ENCODE measurements around the gene MGST3. TPM values are rescaled to one million over a fixed set of nuclear protein-coding genes. Genes with fewer than 3 reads are reported as not detected.
A peak's percentile ranks its signal among the peaks of the same experiment; 100 is the strongest.

MGST3 gene
- total RNA-seq, 2 donors from 2014 or later = 113 to 147 TPM

- no peak for DNase-seq
- Histone ChIP-seq H3K4me1 (ENCODE audit: control insufficient read depth, insufficient read depth, low read length) (no peaks in the 10 kb centered on the region), H3K4me3 (ENCODE audit: low read length) (no peak overlapping the region), H3K9me3 (ENCODE audit: control insufficient read depth, low read length) (peaks cover 21% of the 10 kb centered on the region), H3K9ac (ENCODE audit: extremely low read depth, low read length, poor library complexity, severe bottlenecking) (no peak overlapping the region), H3K27ac (ENCODE audit: low read depth, low read length) (no peak overlapping the region), H3K36me3 (ENCODE audit: control insufficient read depth, insufficient read depth, low read length) (peaks cover 31% of the 10 kb centered on the region), H3K27me3 (ENCODE audit: control insufficient read depth, insufficient read depth, low read length, poor library complexity, severe bottlenecking) (peaks cover 10% of the 10 kb centered on the region)
- TF ChIP-seq, protein P1, sequence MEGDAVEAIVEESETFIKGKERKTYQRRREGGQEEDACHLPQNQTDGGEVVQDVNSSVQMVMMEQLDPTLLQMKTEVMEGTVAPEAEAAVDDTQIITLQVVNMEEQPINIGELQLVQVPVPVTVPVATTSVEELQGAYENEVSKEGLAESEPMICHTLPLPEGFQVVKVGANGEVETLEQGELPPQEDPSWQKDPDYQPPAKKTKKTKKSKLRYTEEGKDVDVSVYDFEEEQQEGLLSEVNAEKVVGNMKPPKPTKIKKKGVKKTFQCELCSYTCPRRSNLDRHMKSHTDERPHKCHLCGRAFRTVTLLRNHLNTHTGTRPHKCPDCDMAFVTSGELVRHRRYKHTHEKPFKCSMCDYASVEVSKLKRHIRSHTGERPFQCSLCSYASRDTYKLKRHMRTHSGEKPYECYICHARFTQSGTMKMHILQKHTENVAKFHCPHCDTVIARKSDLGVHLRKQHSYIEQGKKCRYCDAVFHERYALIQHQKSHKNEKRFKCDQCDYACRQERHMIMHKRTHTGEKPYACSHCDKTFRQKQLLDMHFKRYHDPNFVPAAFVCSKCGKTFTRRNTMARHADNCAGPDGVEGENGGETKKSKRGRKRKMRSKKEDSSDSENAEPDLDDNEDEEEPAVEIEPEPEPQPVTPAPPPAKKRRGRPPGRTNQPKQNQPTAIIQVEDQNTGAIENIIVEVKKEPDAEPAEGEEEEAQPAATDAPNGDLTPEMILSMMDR (conservative IDR thresholded peaks at IDR 0.05) = no peak
- Mint-ChIP-seq H3K9me3 (peaks cover 34% of the 10 kb centered on the region), H3K36me3 (ENCODE audit: low read depth) (peaks cover 56% of the 10 kb centered on the region), H3K27ac (no peak overlapping the region), H3K4me3 (no peak overlapping the region), H3K27me3 (ENCODE audit: insufficient read depth) (no peaks in the 10 kb centered on the region), H3K4me1 (peaks cover 7% of the 10 kb centered on the region)
- 93 to 97% methylated on average over 4 to 5 of the region's 5 CpGs for WGBS, 2 experiments (ENCODE audit: insufficient coverage in 1 of 2, insufficient read length in 1 of 2)
These were observed 57.0 kb downstream of the MGST3 start for GRCh38 chr1:165688046-165688445.

GRCh38 chr1:165695031-165695430 is 64.0 kb downstream of the MGST3 start:
- 94% methylated on average over 6 to 7 of the region's 7 CpGs for WGBS, 2 experiments (ENCODE audit: insufficient coverage in 1 of 2, insufficient read length in 1 of 2)
- no peak overlapping the region for H3K27ac ChIP-seq (ENCODE audit: low read depth, low read length)

DNA sequence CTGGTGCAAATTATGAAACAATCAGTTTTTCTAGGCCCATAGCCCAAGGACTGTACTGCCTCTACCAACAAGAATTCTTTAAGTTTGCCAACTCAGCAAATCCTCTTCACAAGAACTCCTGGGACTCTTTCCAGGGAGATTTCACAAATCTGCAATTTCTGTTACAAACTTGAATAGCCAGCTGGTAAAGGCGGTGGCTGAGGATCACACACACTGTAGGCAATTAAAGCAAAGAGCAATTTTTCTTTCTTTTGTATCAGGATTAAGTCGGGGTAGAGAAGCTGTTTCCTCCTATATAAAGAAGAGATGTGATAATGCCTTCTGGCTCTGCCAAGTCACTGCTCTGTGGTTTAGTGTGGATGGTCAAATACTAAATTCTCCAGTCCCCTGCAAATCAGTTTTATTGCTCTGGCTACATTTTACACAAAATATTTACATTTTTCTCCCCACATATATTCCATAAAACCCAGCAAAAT is 65.6 kb downstream of the MGST3 start:
- Mint-ChIP-seq H3K4me3 (peak overlapping the region; percentile 13), H3K27me3 (ENCODE audit: insufficient read depth) (peaks cover 8% of the 10 kb centered on the region), H3K9me3 (peaks cover 16% of the 10 kb centered on the region), H3K36me3 (ENCODE audit: low read depth) (peaks cover 31% of the 10 kb centered on the region), H3K4me1 (peaks cover 7% of the 10 kb centered on the region), H3K27ac (no peak overlapping the region)
- Histone ChIP-seq H3K9ac (ENCODE audit: extremely low read depth, low read length, poor library complexity, severe bottlenecking) (no peak overlapping the region), H3K4me3 (ENCODE audit: low read length) (peak overlapping the region; percentile 95), H3K27ac (ENCODE audit: low read depth, low read length) (no peak overlapping the region), H3K9me3 (ENCODE audit: control insufficient read depth, low read length) (no peaks in the 10 kb centered on the region), H3K27me3 (ENCODE audit: control insufficient read depth, insufficient read depth, low read length, poor library complexity, severe bottlenecking) (no peaks in the 10 kb centered on the region), H3K36me3 (ENCODE audit: control insufficient read depth, insufficient read depth, low read length) (peaks cover 3% of the 10 kb centered on the region), H3K4me1 (ENCODE audit: control insufficient read depth, insufficient read depth, low read length) (no peaks in the 10 kb centered on the region)
- TF ChIP-seq, protein P1 (conservative IDR thresholded peaks at IDR 0.05) = no peak
- 88 to 100% methylated on average over 1 to 2 of the region's 2 CpGs for WGBS, 2 experiments (ENCODE audit: insufficient coverage in 1 of 2, insufficient read length in 1 of 2)
- DNase-seq = no peak

More at GRCh38 chr1:165695031-165695430, 64.0 kb downstream of the MGST3 start:
- Histone ChIP-seq H3K27me3 (ENCODE audit: control insufficient read depth, insufficient read depth, low read length, poor library complexity, severe bottlenecking) (no peaks in the 10 kb centered on the region), H3K4me1 (ENCODE audit: control insufficient read depth, insufficient read depth, low read length) (no peaks in the 10 kb centered on the region), H3K9me3 (ENCODE audit: control insufficient read depth, low read length) (peaks cover 8% of the 10 kb centered on the region), H3K9ac (ENCODE audit: extremely low read depth, low read length, poor library complexity, severe bottlenecking) (no peak overlapping the region), H3K36me3 (ENCODE audit: control insufficient read depth, insufficient read depth, low read length) (peaks cover 10% of the 10 kb centered on the region), H3K4me3 (ENCODE audit: low read length) (no peak overlapping the region)
- H3K9me3 Mint-ChIP-seq = peaks cover 31% of the 10 kb centered on the region
- no peak overlapping the region for H3K4me3 Mint-ChIP-seq
- TF ChIP-seq, protein P1 (conservative IDR thresholded peaks at IDR 0.05) = no peak
- H3K4me1 Mint-ChIP-seq = peaks cover 7% of the 10 kb centered on the region
- peaks cover 47% of the 10 kb centered on the region for H3K36me3 Mint-ChIP-seq (ENCODE audit: low read depth)
- no peak overlapping the region for H3K27ac Mint-ChIP-seq
- no peak for DNase-seq
- H3K27me3 Mint-ChIP-seq (ENCODE audit: insufficient read depth) = no peaks in the 10 kb centered on the region
